Measurements from ENCODE around the gene MMP10.

The MMP10 gene

GRCh38 chr11:102729849-102730815, 50.3 kb downstream of the MMP10 start:
- no peak for DNase-seq (ENCODE audit: low spot score)

- DNase-seq (ENCODE audit: low spot score) = no peak
Measured at GRCh38 chr11:102727890-102728289, 52.5 kb downstream of the MMP10 start.

- no peak for DNase-seq (ENCODE audit: low spot score)
Measured at GRCh38 chr11:102724904-102725500, 55.4 kb downstream of the MMP10 start, which contains the start of gene MMP8. Gene MMP8, minus strand, starts transcription at chr11:102724954. Its CDS starts 99 bp downstream, at chr11:102724855.

- DNase-seq (ENCODE audit: low spot score) = no peak
Measured at GRCh38 chr11:102722821-102723220, 57.6 kb downstream of the MMP10 start.

Data from HuH-7.5 (cell line).